PFSK-1 (cell line): ENCODE results near the gene GAPDH.

Source experiments
- FOXP2 ChIP-seq: optimal IDR thresholded peaks from 2 replicates; pipeline ENCODE3; 2011; ENCODE audit warnings: borderline replicate concordance, control low read depth, inconsistent platforms; ENCODE audit not compliant: insufficient read depth; ENCODE audit errors: extremely low read length, extremely low read depth
- POLR2AphosphoS5 ChIP-seq: IDR thresholded peaks from 2 replicates; pipeline ENCODE4 v1.6.1; 2012; ENCODE audit warnings: low read depth, mild to moderate bottlenecking, control low read depth, low read length, moderate library complexity
- REST ChIP-seq, 2 experiments: IDR thresholded peaks; 2 replicates each; pipeline versions ENCODE4 v1.6.1 to v1.8.0; 2011 to 2012; ENCODE audit warnings: low read depth in 2 of 2, low read length in 2 of 2, control low read depth in 1 of 2, inconsistent platforms in 1 of 2, mild to moderate bottlenecking in 1 of 2, moderate library complexity in 1 of 2; ENCODE audit not compliant: insufficient read depth in 1 of 2
- SIN3A ChIP-seq: IDR thresholded peaks from 2 replicates; pipeline ENCODE4 v1.6.1; 2012; ENCODE audit warnings: mild to moderate bottlenecking, low read length, moderate library complexity, borderline replicate concordance; ENCODE audit not compliant: insufficient read depth
- TAF1 ChIP-seq: IDR thresholded peaks from 2 replicates; pipeline ENCODE4 v1.6.1; 2012; ENCODE audit warnings: low read length, control low read depth, borderline replicate concordance; ENCODE audit not compliant: insufficient read depth

The GAPDH gene

GRCh38 chr12:6533653-6533922, 729 bp upstream of the GAPDH start:
- no peak; the same call in 1 of the 2 replicates for TF ChIP-seq POLR2AphosphoS5
- no peak for TF ChIP-seq TAF1
- no peak for TF ChIP-seq SIN3A
- TF ChIP-seq REST (IDR thresholded peaks at IDR 0.05; ENCODE audit: insufficient read depth in 1 of 2, low read depth in 2 of 2, low read length in 2 of 2) = no peak
- no peak for TF ChIP-seq FOXP2

GRCh38 chr12:6534695-6534944, 303 bp downstream of the GAPDH start:
- TF ChIP-seq REST (IDR thresholded peaks at IDR 0.05; ENCODE audit: insufficient read depth in 1 of 2, low read depth in 2 of 2, low read length in 2 of 2) (no peak), POLR2AphosphoS5 (no peak; the same call in 1 of the 2 replicates), TAF1 (no peak), SIN3A (no peak), FOXP2 (no peak)

GRCh38 chr12:6534945-6535696, 804 bp downstream of the GAPDH start:
- no peak for TF ChIP-seq FOXP2
- peak; percentile 67 for TF ChIP-seq POLR2AphosphoS5
- TF ChIP-seq TAF1 = peak; percentile 65; the same call in 1 of the 2 replicates
- 0 out of 4 replicates have a peak, but pooled peaks of 1 of the 2 experiments have one; percentile 42 for TF ChIP-seq REST (IDR thresholded peaks at IDR 0.05; ENCODE audit: insufficient read depth in 1 of 2, low read depth in 2 of 2, low read length in 2 of 2)
- TF ChIP-seq SIN3A = peak; percentile 53; the same call in 1 of the 2 replicates

GRCh38 chr12:6535697-6535946, 1.3 kb downstream of the GAPDH start:
- no peak for TF ChIP-seq POLR2AphosphoS5
- TF ChIP-seq FOXP2 = no peak
- 0 out of 2 replicates have a peak, but pooled peaks have one; percentile 3 for TF ChIP-seq SIN3A
- 0 out of 2 replicates have a peak, but pooled peaks have one; percentile 9 for TF ChIP-seq TAF1
- TF ChIP-seq REST (IDR thresholded peaks at IDR 0.05; ENCODE audit: insufficient read depth in 1 of 2, low read depth in 2 of 2, low read length in 2 of 2) = no peak
